Muscle of leg (tissue), 11 donors: ENCODE data around the gene CCL1. TPM values are rescaled to one million over a fixed set of nuclear protein-coding genes. Genes with fewer than 3 reads are reported as not detected.

Source experiments
- DNase-seq: peaks from one replicate; pipeline ENCODE4 v3.0.0; 2013
- H3K27ac ChIP-seq: one replicate; pipeline ENCODE4 v1.5.1; 2013; ENCODE audit warnings: mild to moderate bottlenecking, low read length, control low read depth
- H3K27me3 ChIP-seq: one replicate; pipeline ENCODE4 v1.6.1; 2013; ENCODE audit warnings: low read length; ENCODE audit not compliant: control insufficient read depth, insufficient read depth
- H3K36me3 ChIP-seq: one replicate; pipeline ENCODE4 v1.6.1; 2013; ENCODE audit warnings: low read length; ENCODE audit not compliant: control insufficient read depth, insufficient read depth
- H3K4me1 ChIP-seq: one replicate; pipeline ENCODE4 v1.6.1; 2013; ENCODE audit warnings: low read length; ENCODE audit not compliant: control insufficient read depth, insufficient read depth
- H3K4me3 ChIP-seq: one replicate; pipeline ENCODE4 v1.5.1; 2013; ENCODE audit warnings: low read length, control low read depth
- H3K9me3 ChIP-seq: replicated peaks from 2 replicates; pipeline ENCODE4 v1.6.1; 2013; ENCODE audit warnings: low read depth, low read length; ENCODE audit not compliant: control insufficient read depth
- WGBS: methylation state at CpG from one replicate; pipeline ENCODE4 v1.1.5; 2013; ENCODE audit warnings: missing lambda C conversion rate; ENCODE audit not compliant: insufficient coverage; 5-methylcytosine and 5-hydroxymethylcytosine counted together
- polyA plus RNA-seq, 8 donors: library from polyadenylated mRNA; unstranded; fragments of 120-200 nt; gene quantifications; one replicate each; pipeline versions ENCODE4 v1.2.1 to v1.2.3, GENCODE V29; 2013; ENCODE audit warnings: inconsistent platforms in 1 of 8, low replicate concordance in 1 of 8; ENCODE audit not compliant: insufficient read length in 8 of 8, insufficient read depth in 1 of 8
- total RNA-seq: library from RNA; stranded (reverse); fragments of 120-200 nt; gene quantifications from one replicate; pipeline ENCODE4 v1.2.4, GENCODE V29; 2013

Gene CCL1
- total and polyA plus RNA-seq, 9 donors, result not detected

GRCh38 chr17:34384271-34384670, 21.2 kb upstream of the CCL1 start:
- Histone ChIP-seq H3K27ac (no peak overlapping the region), H3K4me1 (no peaks in the 10 kb centered on the region), H3K27me3 (peaks cover 2% of the 10 kb centered on the region), H3K36me3 (no peaks in the 10 kb centered on the region), H3K9me3 (no peaks in the 10 kb centered on the region), H3K4me3 (no peak overlapping the region)
- DNase-seq, result no peak
- WGBS, result no CpG with 5 or more reads among the region's 1 CpG

- H3K36me3 ChIP-seq, result no peaks in the 10 kb centered on the region
- DNase-seq, result no peak
- no peaks in the 10 kb centered on the region for H3K4me1 ChIP-seq
- H3K27ac ChIP-seq, result no peak overlapping the region
- WGBS, result 75% methylated on average over 3 of the region's 3 CpGs
- H3K27me3 ChIP-seq, result peaks cover 2% of the 10 kb centered on the region
- H3K4me3 ChIP-seq, result no peak overlapping the region
- H3K9me3 ChIP-seq, result no peaks in the 10 kb centered on the region
These were observed 20.2 kb upstream of the CCL1 start for GRCh38 chr17:34383216-34383615.

GRCh38 chr17:34382621-34383124, 19.6 kb upstream of the CCL1 start:
- Histone ChIP-seq H3K27ac (no peak overlapping the region), H3K9me3 (no peaks in the 10 kb centered on the region), H3K4me1 (no peaks in the 10 kb centered on the region), H3K27me3 (peaks cover 2% of the 10 kb centered on the region), H3K4me3 (no peak overlapping the region), H3K36me3 (no peaks in the 10 kb centered on the region)
- DNase-seq, result peak; percentile 22
- WGBS, result 59% methylated on average over 5 of the region's 7 CpGs

- no peaks in the 10 kb centered on the region for H3K9me3 ChIP-seq
- 80% methylated on average over 3 of the region's 5 CpGs for WGBS
- H3K4me3 ChIP-seq, result no peak overlapping the region
- H3K4me1 ChIP-seq, result no peaks in the 10 kb centered on the region
- H3K27ac ChIP-seq, result no peak overlapping the region
- DNase-seq, result no peak
- no peaks in the 10 kb centered on the region for H3K36me3 ChIP-seq
- H3K27me3 ChIP-seq, result peaks cover 2% of the 10 kb centered on the region
These were observed 16.8 kb upstream of the CCL1 start for GRCh38 chr17:34379868-34380267.

GRCh38 chr17:34378664-34379101, 15.7 kb upstream of the CCL1 start:
- WGBS, result no CpG with 5 or more reads among the region's 6 CpGs
- DNase-seq, result peak; percentile 36
- Histone ChIP-seq H3K4me1 (no peaks in the 10 kb centered on the region), H3K4me3 (no peak overlapping the region), H3K27ac (no peak overlapping the region), H3K36me3 (no peaks in the 10 kb centered on the region), H3K27me3 (peaks cover 2% of the 10 kb centered on the region), H3K9me3 (no peaks in the 10 kb centered on the region)

- 73% methylated on average over 3 of the region's 3 CpGs for WGBS
- H3K4me1 ChIP-seq, result no peaks in the 10 kb centered on the region
- no peak for DNase-seq
- no peaks in the 10 kb centered on the region for H3K36me3 ChIP-seq
- no peak overlapping the region for H3K27ac ChIP-seq
- H3K4me3 ChIP-seq, result no peak overlapping the region
- no peaks in the 10 kb centered on the region for H3K9me3 ChIP-seq
- peaks cover 2% of the 10 kb centered on the region for H3K27me3 ChIP-seq
These were observed 14.2 kb upstream of the CCL1 start for GRCh38 chr17:34377078-34377823.

- no peak for DNase-seq
These were observed 12.5 kb upstream of the CCL1 start for GRCh38 chr17:34375426-34375997.

GRCh38 chr17:34374457-34374856, 11.4 kb upstream of the CCL1 start:
- 65% methylated on average over 3 of the region's 5 CpGs for WGBS
- H3K36me3 ChIP-seq, result no peaks in the 10 kb centered on the region

More at GRCh38 chr17:34375426-34375997, 12.5 kb upstream of the CCL1 start:
- no peaks in the 10 kb centered on the region for H3K9me3 ChIP-seq
- H3K27me3 ChIP-seq, result no peaks in the 10 kb centered on the region
- 92% methylated on average over 9 of the region's 11 CpGs for WGBS
- H3K4me3 ChIP-seq, result no peak overlapping the region
- no peaks in the 10 kb centered on the region for H3K4me1 ChIP-seq
- no peak overlapping the region for H3K27ac ChIP-seq
- H3K36me3 ChIP-seq, result no peaks in the 10 kb centered on the region

GRCh38 chr17:34371405-34372100, 8.5 kb upstream of the CCL1 start:
- Histone ChIP-seq H3K4me1 (no peaks in the 10 kb centered on the region), H3K4me3 (no peak overlapping the region), H3K27ac (no peak overlapping the region), H3K9me3 (no peaks in the 10 kb centered on the region), H3K36me3 (no peaks in the 10 kb centered on the region), H3K27me3 (no peaks in the 10 kb centered on the region)
- WGBS, result no CpG with 5 or more reads among the region's 3 CpGs
- no peak for DNase-seq

More at GRCh38 chr17:34374457-34374856, 11.4 kb upstream of the CCL1 start:
- no peak overlapping the region for H3K4me3 ChIP-seq
- H3K4me1 ChIP-seq, result no peaks in the 10 kb centered on the region
- H3K27ac ChIP-seq, result no peak overlapping the region
- no peak for DNase-seq
- no peaks in the 10 kb centered on the region for H3K9me3 ChIP-seq
- H3K27me3 ChIP-seq, result no peaks in the 10 kb centered on the region

GRCh38 chr17:34370997-34371395, 8.0 kb upstream of the CCL1 start:
- Histone ChIP-seq H3K4me1 (no peaks in the 10 kb centered on the region), H3K4me3 (no peak overlapping the region), H3K36me3 (no peaks in the 10 kb centered on the region), H3K9me3 (no peaks in the 10 kb centered on the region), H3K27ac (no peak overlapping the region), H3K27me3 (no peaks in the 10 kb centered on the region)
- WGBS, result 33% methylated on average over 2 of the region's 3 CpGs
- no peak for DNase-seq
